OCI-LY3 (cell line): ENCODE measurements around the gene IGSF22.

Experiments used
- H2AFZ ChIP-seq: fragments of 200-600, 300-600 bp; shearing (Covaris generic); 2 replicates; pipeline ENCODE4 v1.6.0; 2014; ENCODE audit warnings: antibody characterized with exemption, low read depth, low read length
- H3K27ac ChIP-seq: fragments of 200-600, 300-600 bp; sonication (generic); 2 replicates; pipeline ENCODE4 v1.5.1; 2014; ENCODE audit warnings: mild to moderate bottlenecking, low read length, moderate library complexity, mixed read lengths
- H3K27me3 ChIP-seq: fragments of 200-600, 300-600 bp; sonication (generic); 2 replicates; pipeline ENCODE4 v1.6.1; 2014; ENCODE audit warnings: low read depth, low read length, mixed read lengths
- H3K36me3 ChIP-seq: fragments of 200-600, 300-600 bp; sonication (generic); replicated peaks from 2 replicates; pipeline ENCODE3; 2014; ENCODE audit warnings: low read depth, low read length, mixed read lengths
- H3K4me1 ChIP-seq: fragments of 300-600, 200-600 bp; sonication (generic); 2 replicates; pipeline ENCODE4 v1.6.1; 2014; ENCODE audit warnings: low read length, mixed read lengths
- H3K4me2 ChIP-seq: fragments of 200-600, 300-600 bp; sonication (generic); 2 replicates; pipeline ENCODE4 v1.6.1; 2014; ENCODE audit warnings: low read length, mixed read lengths
- H3K4me3 ChIP-seq: fragments of 300-600, 200-600 bp; sonication (generic); 2 replicates; pipeline ENCODE4 v1.5.1; 2014; ENCODE audit warnings: antibody characterized with exemption, mild to moderate bottlenecking, low read length, moderate library complexity
- H3K79me2 ChIP-seq: fragments of 300-600, 200-600 bp; shearing (Covaris generic); 2 replicates; pipeline ENCODE4 v1.6.1; 2014; ENCODE audit warnings: mild to moderate bottlenecking, low read length, mixed read lengths
- H3K9ac ChIP-seq: fragments of 300-600, 200-600 bp; shearing (Covaris generic); 2 replicates; pipeline ENCODE4 v1.6.0; 2014; ENCODE audit warnings: mild to moderate bottlenecking, low read length, moderate library complexity
- H3K9me3 ChIP-seq: fragments of 200-600, 300-600 bp; shearing (Covaris generic); 2 replicates; pipeline ENCODE4 v1.6.1; 2014; ENCODE audit warnings: low read length, mixed read lengths; ENCODE audit not compliant: insufficient read depth
- H4K20me1 ChIP-seq: fragments of 200-600, 300-600 bp; sonication (generic); 2 replicates; pipeline ENCODE4 v1.6.1; 2016; ENCODE audit warnings: low read length, mixed read lengths; ENCODE audit not compliant: insufficient read depth
- EZH2phosphoT487 ChIP-seq: fragments of 200-600 bp; shearing (Covaris generic); IDR thresholded peaks from 2 replicates; pipeline ENCODE4 v1.6.1; 2018; ENCODE audit warnings: antibody characterized with exemption, mixed run types, low read depth
- TF ChIP-seq, protein P1 (sequence below): fragments of 200-600, 300-600 bp; sonication (generic); IDR thresholded peaks from 2 replicates; pipeline ENCODE4 v1.5.1; 2014; ENCODE audit warnings: antibody characterized with exemption, low read length, low read depth

The IGSF22 gene

DNA sequence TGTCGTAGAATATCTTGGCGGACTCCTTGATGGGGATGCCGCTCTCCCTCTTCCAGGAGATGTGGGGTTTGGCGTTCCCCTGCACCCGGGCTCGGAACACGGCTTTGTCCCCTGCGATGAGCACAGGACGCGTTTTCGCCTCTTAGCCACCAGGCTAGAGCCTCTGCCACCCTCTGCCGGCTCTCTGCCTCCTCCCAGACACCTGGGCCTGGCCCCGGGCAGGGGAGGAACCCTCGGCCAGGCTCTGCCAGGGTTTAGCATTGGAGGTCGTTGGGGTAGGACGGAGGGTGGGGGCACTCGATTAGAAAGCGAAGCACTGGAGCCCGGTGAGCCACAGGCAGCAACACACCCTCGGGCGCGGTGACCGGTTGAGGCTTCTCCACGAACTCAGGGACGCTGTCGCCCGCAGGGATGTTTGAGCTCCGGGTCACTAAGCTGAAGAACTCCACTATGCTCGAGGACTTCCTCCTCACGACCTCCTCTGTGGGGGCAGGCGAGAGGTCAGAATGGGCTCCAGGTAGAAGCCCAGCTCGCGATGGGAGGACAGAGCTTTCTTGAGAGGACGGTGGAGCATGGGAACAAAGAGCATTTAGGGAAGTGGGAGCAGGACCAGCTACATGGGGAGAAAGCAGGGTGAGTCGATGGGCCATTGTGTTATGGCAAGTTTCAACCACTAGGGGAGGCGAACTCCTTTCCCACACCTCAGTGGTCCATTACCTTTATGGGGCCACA lies 4.3 kb downstream of the IGSF22 start:
- Histone ChIP-seq H3K27ac (no peak overlapping the region), H3K79me2 (no peaks in the 10 kb centered on the region), H3K4me3 (peak overlapping the region; percentile 87), H3K9me3 (no peaks in the 10 kb centered on the region), H3K9ac (peak overlapping the region; percentile 68), H4K20me1 (no peaks in the 10 kb centered on the region), H3K27me3 (peaks cover 16% of the 10 kb centered on the region; the same call in 1 of the 2 replicates), H3K36me3 (no peaks in the 10 kb centered on the region), H3K4me2 (peak overlapping the region; percentile 96), H2AFZ (peak overlapping the region; percentile 88), H3K4me1 (0 out of 2 replicates have a peak, but pooled peaks cover 4% of the 10 kb centered on the region)
- TF ChIP-seq, protein P1, sequence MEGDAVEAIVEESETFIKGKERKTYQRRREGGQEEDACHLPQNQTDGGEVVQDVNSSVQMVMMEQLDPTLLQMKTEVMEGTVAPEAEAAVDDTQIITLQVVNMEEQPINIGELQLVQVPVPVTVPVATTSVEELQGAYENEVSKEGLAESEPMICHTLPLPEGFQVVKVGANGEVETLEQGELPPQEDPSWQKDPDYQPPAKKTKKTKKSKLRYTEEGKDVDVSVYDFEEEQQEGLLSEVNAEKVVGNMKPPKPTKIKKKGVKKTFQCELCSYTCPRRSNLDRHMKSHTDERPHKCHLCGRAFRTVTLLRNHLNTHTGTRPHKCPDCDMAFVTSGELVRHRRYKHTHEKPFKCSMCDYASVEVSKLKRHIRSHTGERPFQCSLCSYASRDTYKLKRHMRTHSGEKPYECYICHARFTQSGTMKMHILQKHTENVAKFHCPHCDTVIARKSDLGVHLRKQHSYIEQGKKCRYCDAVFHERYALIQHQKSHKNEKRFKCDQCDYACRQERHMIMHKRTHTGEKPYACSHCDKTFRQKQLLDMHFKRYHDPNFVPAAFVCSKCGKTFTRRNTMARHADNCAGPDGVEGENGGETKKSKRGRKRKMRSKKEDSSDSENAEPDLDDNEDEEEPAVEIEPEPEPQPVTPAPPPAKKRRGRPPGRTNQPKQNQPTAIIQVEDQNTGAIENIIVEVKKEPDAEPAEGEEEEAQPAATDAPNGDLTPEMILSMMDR: peak; percentile 56
- TF ChIP-seq EZH2phosphoT487: no peak

DNA sequence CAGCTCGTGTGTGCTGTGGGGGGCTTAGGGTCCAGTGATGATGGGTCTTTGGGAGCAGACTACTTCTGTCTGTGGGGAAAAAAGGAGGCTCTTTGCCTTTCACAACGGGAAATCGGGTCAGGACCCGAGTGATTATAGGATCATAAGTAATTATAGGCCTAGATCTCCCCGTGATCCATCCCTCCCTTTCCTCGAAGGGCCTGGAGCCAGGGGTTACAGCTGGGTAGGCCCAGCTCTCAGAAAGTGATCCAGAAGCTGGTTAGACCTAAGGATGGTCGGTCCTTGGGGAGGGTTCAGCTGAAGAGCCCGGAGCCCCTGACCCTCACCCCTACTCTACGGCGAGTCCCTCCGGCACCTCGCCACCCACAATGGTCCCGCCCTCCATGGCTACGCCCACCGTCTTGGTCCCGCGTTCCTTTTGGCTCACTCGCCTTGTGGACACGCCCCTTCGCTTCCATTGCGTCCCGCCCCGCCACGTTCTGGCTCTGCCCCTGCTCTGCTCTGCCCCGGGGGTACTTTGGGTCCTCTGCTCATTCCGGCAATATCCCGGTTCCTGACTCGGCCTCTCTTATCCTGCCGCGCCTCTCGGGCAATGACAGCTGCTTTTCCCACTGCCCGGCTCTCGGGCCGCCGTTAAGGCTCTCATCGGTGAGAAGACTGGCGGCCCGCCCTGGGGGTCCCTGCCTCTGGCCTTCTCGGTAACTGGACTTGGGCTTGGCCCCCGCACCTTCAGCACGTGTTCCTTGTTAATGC lies 5.0 kb downstream of the IGSF22 start:
- H3K9me3 ChIP-seq: no peaks in the 10 kb centered on the region
- H3K4me3 ChIP-seq: peak overlapping the region; percentile 87
- H3K27ac ChIP-seq: no peak overlapping the region
- no peaks in the 10 kb centered on the region for H3K36me3 ChIP-seq
- H3K9ac ChIP-seq: peak overlapping the region; percentile 68
- TF ChIP-seq EZH2phosphoT487: no peak
- TF ChIP-seq, protein P1: no peak
- H3K4me2 ChIP-seq: peak overlapping the region; percentile 96
- H3K27me3 ChIP-seq: peaks cover 24% of the 10 kb centered on the region
- H2AFZ ChIP-seq: peak overlapping the region; percentile 88
- H3K4me1 ChIP-seq: 0 out of 2 replicates have a peak, but pooled peaks cover 4% of the 10 kb centered on the region
- no peaks in the 10 kb centered on the region for H4K20me1 ChIP-seq
- H3K79me2 ChIP-seq: no peaks in the 10 kb centered on the region

DNA sequence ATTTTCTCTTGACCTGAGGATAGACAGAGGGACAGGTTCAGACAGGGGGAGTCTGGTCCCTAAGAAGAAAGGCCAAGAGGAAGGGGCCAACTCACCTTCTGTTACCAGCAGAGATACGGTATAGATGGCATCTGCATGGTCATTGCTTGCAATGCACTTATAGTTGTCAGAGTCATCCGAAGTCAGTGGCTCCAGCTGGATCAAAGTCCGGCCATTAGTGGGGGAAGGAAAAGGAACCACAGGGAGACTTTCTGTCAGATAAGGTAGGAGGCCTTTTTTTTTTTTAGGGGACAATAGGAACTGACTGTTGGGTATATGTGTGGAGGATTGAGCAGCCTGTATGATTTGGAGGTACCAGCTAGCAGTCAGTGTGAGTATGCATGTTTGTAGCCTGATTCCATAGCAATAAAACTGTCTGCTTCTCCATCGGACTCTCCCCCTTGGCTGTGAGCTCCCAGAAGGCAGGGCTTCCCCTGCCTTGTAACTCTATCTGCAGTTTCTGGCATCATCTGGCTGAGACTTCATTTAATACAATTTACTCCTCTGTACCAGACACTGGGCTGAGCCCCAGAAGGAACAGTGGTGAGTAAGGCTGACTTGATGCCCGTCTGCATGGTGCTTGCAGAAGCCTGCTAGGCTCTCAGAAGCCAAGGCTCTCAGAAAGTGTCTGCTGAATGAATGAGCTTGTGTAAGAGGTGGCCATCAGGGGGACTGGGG lies 5.7 kb downstream of the IGSF22 start:
- no peaks in the 10 kb centered on the region for H3K36me3 ChIP-seq
- H3K4me3 ChIP-seq: no peak overlapping the region
- H3K79me2 ChIP-seq: no peaks in the 10 kb centered on the region
- no peak overlapping the region for H3K27ac ChIP-seq
- H3K4me1 ChIP-seq: 0 out of 2 replicates have a peak, but pooled peaks cover 4% of the 10 kb centered on the region
- no peaks in the 10 kb centered on the region for H3K9me3 ChIP-seq
- H3K9ac ChIP-seq: 0 out of 2 replicates have a peak overlapping the region, but pooled peaks have one; percentile 68
- no peak overlapping the region for H2AFZ ChIP-seq
- no peak for TF ChIP-seq EZH2phosphoT487
- TF ChIP-seq, protein P1: no peak
- peaks cover 31% of the 10 kb centered on the region for H3K27me3 ChIP-seq
- peak overlapping the region; percentile 96 for H3K4me2 ChIP-seq
- H4K20me1 ChIP-seq: no peaks in the 10 kb centered on the region

DNA sequence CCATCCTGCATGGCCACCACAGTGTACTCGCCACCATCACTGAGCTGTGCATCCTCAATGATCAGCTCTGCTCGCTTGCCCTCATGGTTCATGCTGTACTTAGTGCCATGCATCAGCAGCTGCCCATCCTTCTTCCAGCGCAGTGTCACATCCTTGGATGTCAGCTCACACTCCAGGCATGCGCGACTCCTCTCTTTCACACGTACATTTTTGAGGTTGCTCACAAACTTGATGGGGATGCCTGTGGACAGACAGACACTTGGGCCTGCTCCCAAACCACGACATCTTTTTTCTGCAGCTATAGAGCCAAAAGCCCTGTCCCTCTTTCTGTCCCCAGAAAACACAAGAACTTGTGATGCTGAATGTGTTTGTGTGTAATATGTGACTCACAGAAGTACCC lies 10.5 kb downstream of the IGSF22 start:
- Histone ChIP-seq H3K27me3 (peaks cover 37% of the 10 kb centered on the region), H3K4me1 (peaks cover 19% of the 10 kb centered on the region), H3K27ac (no peak overlapping the region), H4K20me1 (no peaks in the 10 kb centered on the region), H3K4me3 (no peak overlapping the region), H3K9ac (no peak overlapping the region), H3K36me3 (no peaks in the 10 kb centered on the region), H3K9me3 (no peaks in the 10 kb centered on the region), H2AFZ (no peak overlapping the region), H3K79me2 (no peaks in the 10 kb centered on the region), H3K4me2 (no peak overlapping the region)
- no peak for TF ChIP-seq EZH2phosphoT487
- TF ChIP-seq, protein P1: no peak
